ENCODE results near the gene NDE1.

- TF ChIP-seq CTCF (conservative IDR thresholded peaks at IDR 0.05; ENCODE audit: low read length) (no peak), EZH2phosphoT487 (IDR thresholded peaks at IDR 0.05; ENCODE audit: borderline replicate concordance, low read depth, low read length) (no peak)
These were observed 59.0 kb downstream of the NDE1 start for GRCh38 chr16:15708997-15709396.

All from OCI-LY7 (cell line).